Measurements from ENCODE around the gene ZNF653. TPM values are rescaled to one million over a fixed set of nuclear protein-coding genes. Genes with fewer than 3 reads are reported as not detected.

The ZNF653 gene, protein sequence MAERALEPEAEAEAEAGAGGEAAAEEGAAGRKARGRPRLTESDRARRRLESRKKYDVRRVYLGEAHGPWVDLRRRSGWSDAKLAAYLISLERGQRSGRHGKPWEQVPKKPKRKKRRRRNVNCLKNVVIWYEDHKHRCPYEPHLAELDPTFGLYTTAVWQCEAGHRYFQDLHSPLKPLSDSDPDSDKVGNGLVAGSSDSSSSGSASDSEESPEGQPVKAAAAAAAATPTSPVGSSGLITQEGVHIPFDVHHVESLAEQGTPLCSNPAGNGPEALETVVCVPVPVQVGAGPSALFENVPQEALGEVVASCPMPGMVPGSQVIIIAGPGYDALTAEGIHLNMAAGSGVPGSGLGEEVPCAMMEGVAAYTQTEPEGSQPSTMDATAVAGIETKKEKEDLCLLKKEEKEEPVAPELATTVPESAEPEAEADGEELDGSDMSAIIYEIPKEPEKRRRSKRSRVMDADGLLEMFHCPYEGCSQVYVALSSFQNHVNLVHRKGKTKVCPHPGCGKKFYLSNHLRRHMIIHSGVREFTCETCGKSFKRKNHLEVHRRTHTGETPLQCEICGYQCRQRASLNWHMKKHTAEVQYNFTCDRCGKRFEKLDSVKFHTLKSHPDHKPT
- total RNA-seq, result 5.2 and 10.1 TPM in 2 replicates

DNA sequence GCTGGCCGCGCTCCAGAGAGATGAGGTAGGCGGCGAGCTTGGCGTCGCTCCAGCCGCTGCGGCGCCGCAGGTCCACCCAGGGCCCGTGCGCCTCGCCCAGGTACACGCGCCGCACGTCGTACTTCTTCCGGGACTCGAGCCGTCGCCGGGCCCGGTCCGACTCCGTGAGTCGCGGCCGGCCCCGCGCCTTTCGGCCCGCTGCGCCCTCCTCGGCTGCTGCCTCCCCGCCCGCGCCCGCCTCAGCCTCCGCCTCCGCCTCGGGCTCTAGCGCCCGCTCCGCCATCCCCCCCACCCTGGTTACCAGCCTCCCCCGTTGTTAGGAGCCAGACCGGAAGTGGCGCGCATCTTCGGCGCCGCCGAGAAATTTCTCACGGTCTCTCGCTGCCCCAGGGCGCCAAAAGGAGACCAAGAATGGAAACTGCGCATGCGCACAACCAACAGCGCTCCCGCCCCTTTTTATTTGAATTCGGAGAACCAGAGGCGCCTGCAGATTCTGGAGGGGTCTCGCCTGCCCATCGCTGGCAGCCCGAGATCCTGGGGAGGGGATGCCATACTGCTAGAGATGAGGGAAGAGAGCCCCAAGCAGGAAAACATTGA is at the start of gene ZNF653:
Gene ZNF653 (minus strand): TSS at position 336 of the 597 bp plus-strand sequence. CDS start 53 bp downstream, at position 283.

DNA sequence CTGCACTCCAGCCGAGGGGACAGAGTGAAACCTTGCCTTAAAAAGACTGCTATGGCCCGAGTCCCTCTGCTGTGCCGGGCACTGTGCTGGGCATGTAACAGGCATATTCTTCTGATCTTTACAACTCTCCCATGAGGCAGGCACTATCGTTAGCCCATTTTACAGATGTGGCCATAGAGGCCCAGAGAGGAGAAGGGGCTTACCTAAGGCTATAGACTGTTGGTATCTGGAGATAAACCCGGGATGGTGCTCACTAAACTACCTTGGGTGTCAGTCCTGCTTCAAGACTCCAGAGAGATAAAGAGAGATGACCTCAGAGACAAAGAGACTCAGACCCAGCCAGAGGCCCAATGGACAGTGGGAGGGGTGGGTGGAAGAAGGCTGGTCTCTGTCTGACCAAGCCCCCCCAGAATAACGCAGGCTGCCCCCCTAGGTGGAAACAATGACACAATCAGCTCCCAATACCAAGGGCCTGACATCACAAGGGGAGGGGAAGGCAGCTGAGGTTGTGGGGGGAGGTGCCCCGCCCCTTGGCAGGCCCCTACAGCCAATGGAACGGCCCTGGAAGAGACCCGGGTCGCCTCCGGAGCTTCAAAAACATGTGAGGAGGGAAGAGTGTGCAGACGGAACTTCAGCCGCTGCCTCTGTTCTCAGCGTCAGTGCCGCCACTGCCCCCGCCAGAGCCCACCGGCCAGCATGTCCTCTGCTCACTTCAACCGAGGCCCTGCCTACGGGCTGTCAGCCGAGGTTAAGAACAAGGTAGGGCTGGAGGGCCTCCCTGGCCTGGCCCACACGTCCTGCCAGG is 32.8 kb upstream of the ZNF653 start, which contains the start of gene CNN1:
Gene CNN1 (plus strand): TSS at position 620 of the 805 bp plus-strand sequence. CDS start 77 bp downstream, at position 697.

DNA sequence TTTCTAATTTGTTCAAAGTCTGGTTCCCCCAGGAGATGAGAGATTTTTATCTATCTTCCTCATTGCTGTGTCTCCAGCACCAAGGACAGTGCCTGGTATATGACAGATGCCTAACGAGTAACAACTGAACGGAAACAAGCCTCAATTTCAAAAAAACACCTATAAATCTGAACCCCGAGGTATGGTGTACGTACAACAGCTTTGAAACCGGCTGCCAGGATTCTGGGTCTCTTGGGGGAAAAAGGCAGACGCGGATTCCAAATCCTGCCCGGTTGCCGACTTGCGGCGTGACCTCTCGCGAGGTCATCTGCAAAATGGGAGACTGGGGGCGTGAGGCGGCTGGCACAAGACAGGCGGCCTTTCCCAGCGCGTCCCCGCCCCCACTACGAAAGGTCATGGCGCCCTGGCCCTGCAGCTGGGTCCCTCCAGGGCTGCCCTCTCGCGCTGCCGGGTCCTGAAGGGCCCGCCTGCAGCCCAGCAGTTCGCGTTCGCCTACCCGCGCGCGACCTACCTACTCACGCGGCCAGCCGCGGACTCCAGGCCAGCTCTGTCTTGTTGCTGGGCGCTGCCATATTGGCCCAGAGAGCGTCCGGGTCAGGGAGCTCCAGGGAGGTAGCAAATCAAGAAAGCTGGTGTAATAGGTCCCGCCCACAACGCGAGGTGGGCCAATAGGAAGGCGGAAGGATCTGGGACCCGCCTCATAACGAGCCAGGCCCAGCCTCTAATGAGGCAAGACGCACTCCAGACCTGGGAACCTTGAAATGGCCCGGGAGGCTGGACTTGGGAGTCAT is 23.1 kb upstream of the ZNF653 start, which contains the start of gene ECSIT:
Gene ECSIT (minus strand): TSS at position 584 of the 791 bp plus-strand sequence. CDS start 9,964 bp downstream, outside the sequence.

DNA sequence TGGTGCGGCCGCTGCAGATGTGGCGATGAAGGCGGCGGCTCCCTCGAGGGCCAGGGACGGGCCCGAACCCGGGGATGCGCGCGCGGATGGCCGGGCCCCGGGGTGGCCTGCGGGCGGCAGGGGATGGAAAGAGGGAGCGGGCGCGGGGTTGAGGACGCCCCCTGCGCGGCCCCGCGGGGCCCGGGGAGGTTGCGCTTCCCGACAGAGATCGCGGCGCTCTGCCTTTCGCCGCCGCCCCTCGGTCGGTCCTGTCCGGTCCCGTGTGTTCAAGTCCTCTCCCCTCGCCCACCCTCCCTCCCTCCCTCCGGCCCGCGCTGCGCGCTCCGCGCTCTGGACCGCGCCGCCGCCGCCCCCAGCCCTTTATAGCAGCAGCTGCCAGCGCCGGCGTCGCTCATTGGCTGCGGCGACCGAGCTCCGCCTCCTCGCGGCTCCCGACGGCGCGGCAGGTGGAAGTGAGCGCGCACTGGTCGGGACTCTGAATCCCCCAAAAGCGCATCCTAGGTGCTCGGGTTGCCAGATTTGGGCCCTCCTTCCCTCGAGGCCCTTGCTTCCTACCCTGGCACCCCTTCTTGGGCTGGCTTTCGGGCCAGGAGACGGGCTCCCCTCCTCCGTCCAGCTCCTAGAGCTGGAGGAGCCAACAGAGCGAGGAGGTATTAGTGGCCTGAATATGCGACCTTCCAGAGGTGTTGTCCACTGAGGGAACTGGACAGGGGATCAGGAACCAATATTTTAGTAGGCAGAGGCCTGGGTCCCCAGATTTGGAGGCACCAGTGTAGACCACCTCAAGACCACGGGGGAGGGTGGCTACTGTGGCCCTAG is 24.7 kb downstream of the ZNF653 start, which contains the start of gene ELAVL3:
Gene ELAVL3 (minus strand): TSS at position 332 of the 819 bp plus-strand sequence. CDS start 438 bp downstream, outside the sequence.

DNA sequence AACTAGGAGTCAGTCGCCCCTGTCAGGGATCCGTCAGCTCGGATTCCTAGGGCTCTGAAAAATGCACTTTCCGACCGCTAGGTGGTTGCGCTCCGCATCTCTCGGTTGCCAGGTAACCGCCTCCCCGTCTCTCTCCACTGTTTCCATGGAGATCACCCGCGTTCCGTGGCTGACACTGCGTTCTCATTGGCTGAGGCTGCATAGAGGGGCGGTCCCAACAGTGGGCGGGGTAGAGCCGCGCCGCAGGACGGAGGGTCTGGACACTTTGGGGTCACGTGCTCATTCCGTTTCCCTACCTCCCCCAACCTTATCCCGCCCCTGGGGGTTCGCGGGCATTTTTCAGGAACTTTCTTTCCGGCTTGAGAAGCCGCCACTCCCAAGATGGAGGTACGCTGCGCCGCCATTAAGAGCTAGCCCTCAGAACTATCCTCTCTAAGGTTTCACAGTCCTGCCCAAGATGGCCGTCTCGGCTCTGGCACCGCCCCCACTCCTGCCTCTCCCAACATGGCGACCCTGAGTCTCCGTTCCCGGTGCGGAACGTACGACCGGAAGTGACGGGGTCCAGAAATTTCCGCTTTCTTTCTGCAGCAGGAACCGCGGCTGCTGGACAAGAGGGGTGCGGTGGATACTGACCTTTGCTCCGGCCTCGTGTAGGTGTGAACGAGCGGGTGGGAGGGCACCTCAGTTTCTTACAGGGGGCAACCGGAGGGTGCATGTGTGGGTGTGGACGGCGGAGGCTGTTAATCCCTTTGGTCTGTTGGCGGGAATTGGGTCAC is 70.4 kb downstream of the ZNF653 start, which contains the start of the genes ODAD3 and PRKCSH:
Gene ODAD3 (minus strand): TSS at position 65 of the 776 bp plus-strand sequence. CDS start 105 bp downstream, outside the sequence.
Gene PRKCSH (plus strand): TSS at position 579 of the 776 bp plus-strand sequence. CDS start 483 bp downstream, outside the sequence.

Other genes starting within 250 kb of the ZNF653 start
- gene DOCK6, start 243.3 kb downstream of the ZNF653 start, total RNA-seq, result 44.7 and 50.4 TPM in 2 replicates
- gene TSPAN16, start 209.7 kb downstream of the ZNF653 start, total RNA-seq, result not detected in 2 replicates
- gene RAB3D, start 166.2 kb downstream of the ZNF653 start, total RNA-seq, result 18.2 and 21.1 TPM in 2 replicates
- 221 and 282 TPM in 2 replicates for gene TMEM205, start 159.6 kb downstream of the ZNF653 start, total RNA-seq
- gene CCDC159, start 159.3 kb downstream of the ZNF653 start, total RNA-seq, result 6.2 and 9.4 TPM in 2 replicates
- gene PLPPR2, start 150.4 kb downstream of the ZNF653 start, total RNA-seq, result 23.4 and 46.5 TPM in 2 replicates
- gene SWSAP1, start 131.2 kb downstream of the ZNF653 start, total RNA-seq, result 1.2 and 4.6 TPM in 2 replicates
- gene EPOR, start 121.5 kb downstream of the ZNF653 start, total RNA-seq, result 6.9 and 15.4 TPM in 2 replicates
- under 0.01 and 1.2 TPM in 2 replicates for gene RGL3, start 86.5 kb downstream of the ZNF653 start, total RNA-seq
- gene ODAD3, start 70.7 kb downstream of the ZNF653 start, total RNA-seq, result 0.13 TPM in 1 of 2 replicates, not detected in the other
- 263 and 309 TPM in 2 replicates for gene PRKCSH, start 70.2 kb downstream of the ZNF653 start, total RNA-seq
- gene ELAVL3, start 24.8 kb downstream of the ZNF653 start, total RNA-seq, result 0.52 TPM in 1 of 2 replicates, not detected in the other
- gene ECSIT, start 23.3 kb upstream of the ZNF653 start, total RNA-seq, result 45.4 and 46.0 TPM in 2 replicates
- gene CNN1, start 33.0 kb upstream of the ZNF653 start, total RNA-seq, result 2.6 and 38.0 TPM in 2 replicates
- gene ELOF1, start 53.4 kb upstream of the ZNF653 start, total RNA-seq, result 41.0 and 44.6 TPM in 2 replicates
- 1.9 TPM in 1 of 2 replicates, not detected in the other for gene ACP5, start 71.8 kb upstream of the ZNF653 start, total RNA-seq
- gene ZNF627, start 91.6 kb upstream of the ZNF653 start, total RNA-seq, result 14.7 and 16.5 TPM in 2 replicates
- 3.0 and 3.4 TPM in 2 replicates for gene ZNF823, start 233.1 kb upstream of the ZNF653 start, total RNA-seq